GM12878 (cell line): ENCODE measurements around the gene SIRT5. TPM values are rescaled to one million over a fixed set of nuclear protein-coding genes. Genes with fewer than 3 reads are reported as not detected.
A peak's percentile ranks its signal among the peaks of the same experiment; 100 is the strongest.

ENCODE experiments used
- ATAC-seq: fragments of 200-7000 bp; cut with Tn5 transposase; 3 replicates; pipeline ENCODE4 v1.9.1; 2020; ENCODE audit warnings: mild to moderate bottlenecking, moderate library complexity
- BruUV-seq: library from RNA; stranded (reverse); fragments of 400-500 nt; replicated peaks from 2 replicates; lab custom pipeline; 2021; lab: Mats Ljungman, UMichigan
- CTCF ChIA-PET: fragments of 300-600 bp; sonication (Branson Sonifier 250); formaldehyde crosslinking; extraction: SDS; loops from one replicate; lab custom pipeline; 2021; ENCODE audit warnings: inconsistent platforms; lab: Yijun Ruan, JAX
- POLR2A ChIA-PET: fragments of 350-600 bp; formaldehyde crosslinking; extraction: SDS; loops from one replicate; lab custom pipeline; 2021; ENCODE audit warnings: inconsistent platforms; lab: Charles Lee
- RAD21 ChIA-PET: fragments of 300-600 bp; sonication (Branson Sonifier 250); formaldehyde crosslinking; loops from one replicate; lab custom pipeline; 2023; ENCODE audit warnings: antibody characterized with exemption; ENCODE audit not compliant: unreplicated experiment; lab: Charles Lee
- SMC1A ChIA-PET: fragments of 300-600 bp; sonication (Branson Sonifier 250); formaldehyde crosslinking; loops from one replicate; lab custom pipeline; 2023; ENCODE audit not compliant: unreplicated experiment, uncharacterized antibody; lab: Charles Lee
- DNase-seq: peaks from one replicate; pipeline ENCODE4 v3.0.0-alpha.2; 2011; ENCODE audit warnings: low read depth, low spot score
- FAIRE-seq: peaks from 3 replicates; lab custom pipeline; 2011; peaks lifted over from hg19 to GRCh38; lab: Jason Lieb, UNC
- H2AFZ ChIP-seq: 2 replicates; pipeline ENCODE4 v1.6.0; 2011; ENCODE audit warnings: low read depth, low read length, control low read depth; ENCODE audit not compliant: control insufficient read depth
- H3K27ac ChIP-seq: 2 replicates; pipeline ENCODE4 v1.5.1; 2011; ENCODE audit warnings: control low read depth; ENCODE audit not compliant: control insufficient read depth, insufficient read depth
- H3K27me3 ChIP-seq, 2 experiments: replicated peaks in 1 of 2; 2 replicates each; pipeline versions ENCODE4 v1.6.0 to v1.6.1; 2011; ENCODE audit warnings: low read length in 1 of 2; ENCODE audit not compliant: control insufficient read depth in 2 of 2, insufficient read depth in 2 of 2
- H3K36me3 ChIP-seq, 2 experiments: 2 replicates each; pipeline ENCODE4 v1.5.1; 2011; ENCODE audit warnings: low read length in 1 of 2; ENCODE audit not compliant: control insufficient read depth in 2 of 2, insufficient read depth in 2 of 2
- H3K4me1 ChIP-seq: 2 replicates; pipeline ENCODE4 v1.6.1; 2011; ENCODE audit warnings: mild to moderate bottlenecking, low read length, moderate library complexity, mixed read lengths; ENCODE audit not compliant: control insufficient read depth, insufficient read depth
- H3K4me2 ChIP-seq: 2 replicates; pipeline ENCODE4 v1.6.0; 2011; ENCODE audit warnings: control low read depth; ENCODE audit not compliant: control insufficient read depth, insufficient read depth
- H3K4me3 ChIP-seq: fragments of 200-600 bp; sonication (generic); 2 replicates; pipeline ENCODE4 v1.5.1; 2016
- H3K79me2 ChIP-seq: 2 replicates; pipeline ENCODE4 v1.6.0; 2011; ENCODE audit warnings: low read length; ENCODE audit not compliant: control insufficient read depth, insufficient read depth
- H3K9ac ChIP-seq: 2 replicates; pipeline ENCODE4 v1.8.0; 2011; ENCODE audit warnings: low read length, control low read depth, mixed read lengths; ENCODE audit not compliant: control insufficient read depth, insufficient read depth
- H3K9me3 ChIP-seq: replicated peaks from 3 replicates; pipeline ENCODE4 v1.5.1; 2011; ENCODE audit warnings: mild to moderate bottlenecking, low read length; ENCODE audit not compliant: control insufficient read depth, insufficient read depth
- H4K20me1 ChIP-seq: 2 replicates; pipeline ENCODE4 v1.6.0; 2011; ENCODE audit not compliant: control insufficient read depth, insufficient read depth
- EP300 ChIP-seq, 2 experiments: fragments of 150-350 bp in 1 of 2; IDR thresholded peaks; 2 replicates each; pipeline ENCODE4 v1.6.1; 2011 to 2012; ENCODE audit warnings: low read depth in 2 of 2, low read length in 2 of 2, borderline replicate concordance in 1 of 2, improper control_type of control experiment in 1 of 2, inconsistent platforms in 1 of 2; ENCODE audit not compliant: control insufficient read depth in 1 of 2
- ESRRA ChIP-seq: IDR thresholded peaks from 2 replicates; pipeline ENCODE4 v1.6.1; 2012; ENCODE audit warnings: mild to moderate bottlenecking, low read length, improper control_type of control experiment
- EZH2 ChIP-seq: IDR thresholded peaks from 2 replicates; pipeline ENCODE4 v1.6.1; 2012; ENCODE audit warnings: low read depth, mild to moderate bottlenecking, control low read depth, inconsistent platforms, low read length, borderline replicate concordance; ENCODE audit not compliant: control insufficient read depth
- HDAC6 ChIP-seq: fragments of 200-600 bp; sonication (generic); IDR thresholded peaks from one replicate; pipeline ENCODE4 v1.8.0; 2017; ENCODE audit warnings: antibody characterized with exemption; ENCODE audit not compliant: unreplicated experiment
- NFXL1 ChIP-seq: fragments of 450-650 bp; IDR thresholded peaks from 2 replicates; pipeline ENCODE4 v1.6.1; 2017; ENCODE audit warnings: antibody characterized with exemption, mild to moderate bottlenecking, borderline replicate concordance
- WGBS: methylation state at CpG from one replicate; pipeline ENCODE4 v1.1.6; 2016; ENCODE audit warnings: low lambda C conversion rate; ENCODE audit not compliant: insufficient replicate concordance, insufficient coverage; ENCODE audit errors: missing lambda C conversion rate; 5-methylcytosine and 5-hydroxymethylcytosine counted together
- in situ Hi-C: fragments of 300-500 bp; cut with MboI; formaldehyde crosslinking; loops from 9 replicates; pipeline ENCODE4 v1.14.3; 2018; ENCODE audit warnings: mixed read lengths
- intact Hi-C: fragments of 100-400 bp; cut with micrococcal nuclease; formaldehyde crosslinking; loops from one replicate; pipeline ENCODE4 v1.14.2; 2022; ENCODE audit not compliant: unreplicated experiment
- polyA plus RNA-seq, 11 experiments: library from polyadenylated mRNA; depleted of rRNA in 4 of 11; unstranded in 6 of 11; stranded (reverse) in 5 of 11; fragments of >200 nt; fragmentation: Nextera tagmentation in 4 of 11; fragmentation: Illumina TruSeq in 1 of 11; extraction: Ambion mirVana in 4 of 11; extraction: Trizol in 1 of 11; gene quantifications; 1 replicate in 1 of 11; 2 replicates in 10 of 11; pipeline versions ENCODE4 v1.2.1 to v1.2.3, GENCODE V29; 2011 to 2016; ENCODE audit warnings: inconsistent platforms in 2 of 11, missing spikeins in 2 of 11, low read depth in 1 of 11
- total RNA-seq, 4 experiments: library from RNA; depleted of rRNA in 3 of 4; stranded (reverse); fragments of >200 nt in 3 of 4; fragmentation: Illumina TruSeq in 1 of 4; extraction: Trizol in 1 of 4; gene quantifications; 2 replicates each; pipeline versions ENCODE4 v1.2.1 to v1.2.3, GENCODE V29; 2013 to 2021
- TF ChIP-seq, protein P1 (sequence below): IDR thresholded peaks from 2 replicates; pipeline ENCODE4 v1.6.1; 2012; ENCODE audit warnings: low read depth, low read length, improper control_type of control experiment
- TF ChIP-seq, protein P2 (sequence below): fragments of 450-650 bp; conservative IDR thresholded peaks from 2 replicates; pipeline ENCODE4 v1.6.1; 2017; ENCODE audit warnings: mild to moderate bottlenecking, moderate library complexity

The SIRT5 gene
- total and polyA plus RNA-seq, 10 of the 15 experiments (the other 5 are each of a cell fraction or from before 2014, with no cell fraction given): 1.7 to 12.4 (median 10.0) TPM

DNA sequence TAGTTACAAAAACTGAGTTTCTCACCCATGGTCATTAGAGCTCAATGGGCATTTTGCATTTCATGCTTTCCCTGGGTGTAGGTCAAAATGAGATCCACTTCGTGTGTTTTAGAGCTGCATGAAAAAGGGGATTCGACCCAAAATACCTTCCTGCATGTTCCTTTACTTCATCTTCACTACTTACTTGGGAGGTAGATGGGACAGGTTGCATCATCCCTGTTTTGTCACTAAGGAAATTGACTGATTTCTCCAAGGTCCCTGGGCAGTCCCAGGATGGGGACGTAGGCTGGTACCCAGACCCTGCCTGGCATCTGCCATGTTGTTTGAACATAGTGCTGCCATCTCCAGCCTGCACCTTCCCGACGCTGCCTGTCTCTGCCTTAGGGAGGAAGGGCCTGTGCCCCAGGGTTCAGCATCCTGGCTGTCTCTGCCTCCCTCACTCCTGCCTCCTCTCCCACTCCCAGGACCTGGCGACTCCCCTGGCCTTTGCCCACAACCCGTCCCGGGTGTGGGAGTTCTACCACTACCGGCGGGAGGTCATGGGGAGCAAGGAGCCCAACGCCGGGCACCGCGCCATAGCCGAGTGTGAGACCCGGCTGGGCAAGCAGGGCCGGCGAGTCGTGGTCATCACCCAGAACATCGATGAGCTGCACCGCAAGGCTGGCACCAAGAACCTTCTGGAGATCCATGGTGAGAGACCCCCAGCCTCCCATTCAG is 17.0 kb downstream of the SIRT5 start:
- no peak overlapping the region for H3K9ac ChIP-seq
- 96% methylated on average over 21 of the region's 21 CpGs for WGBS
- no peak overlapping the region for H3K4me3 ChIP-seq
- no peak overlapping the region for H3K4me2 ChIP-seq
- ATAC-seq (no peak), FAIRE-seq (no peak), DNase-seq (no peak)
- no peak overlapping the region for H3K27ac ChIP-seq
- intact Hi-C loops: no loop called here
- TSS peak; percentile 74 for BruUV-seq
- H2AFZ ChIP-seq: no peak overlapping the region
- ChIA-PET CTCF (interaction anchor here (1.0 kb wide), 1 partner anchor 16 kb away, joined by 3 read pairs; no protein-coding TSS in a partner anchor), SMC1A (no interaction called here), POLR2A (no interaction called here), RAD21 (no interaction called here)
- no peaks in the 10 kb centered on the region for H3K9me3 ChIP-seq
- no peaks in the 10 kb centered on the region for H3K27me3 ChIP-seq
- peaks cover 0 to 11% of the 10 kb centered on the region in 2 experiments; a peak in 2 of 4 replicates for H3K36me3 ChIP-seq
- H3K79me2 ChIP-seq: no peaks in the 10 kb centered on the region
- H4K20me1 ChIP-seq: no peaks in the 10 kb centered on the region
- in situ Hi-C loops: no loop called here
- TF ChIP-seq, protein P1, sequence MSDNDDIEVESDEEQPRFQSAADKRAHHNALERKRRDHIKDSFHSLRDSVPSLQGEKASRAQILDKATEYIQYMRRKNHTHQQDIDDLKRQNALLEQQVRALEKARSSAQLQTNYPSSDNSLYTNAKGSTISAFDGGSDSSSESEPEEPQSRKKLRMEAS: no peak
- TF ChIP-seq EP300 (IDR thresholded peaks at IDR 0.05; ENCODE audit: borderline replicate concordance in 1 of 2, control insufficient read depth in 1 of 2, low read depth in 2 of 2, low read length in 2 of 2): no peak
- no peak for TF ChIP-seq ESRRA
- TF ChIP-seq HDAC6: no peak
- TF ChIP-seq, protein P2, sequence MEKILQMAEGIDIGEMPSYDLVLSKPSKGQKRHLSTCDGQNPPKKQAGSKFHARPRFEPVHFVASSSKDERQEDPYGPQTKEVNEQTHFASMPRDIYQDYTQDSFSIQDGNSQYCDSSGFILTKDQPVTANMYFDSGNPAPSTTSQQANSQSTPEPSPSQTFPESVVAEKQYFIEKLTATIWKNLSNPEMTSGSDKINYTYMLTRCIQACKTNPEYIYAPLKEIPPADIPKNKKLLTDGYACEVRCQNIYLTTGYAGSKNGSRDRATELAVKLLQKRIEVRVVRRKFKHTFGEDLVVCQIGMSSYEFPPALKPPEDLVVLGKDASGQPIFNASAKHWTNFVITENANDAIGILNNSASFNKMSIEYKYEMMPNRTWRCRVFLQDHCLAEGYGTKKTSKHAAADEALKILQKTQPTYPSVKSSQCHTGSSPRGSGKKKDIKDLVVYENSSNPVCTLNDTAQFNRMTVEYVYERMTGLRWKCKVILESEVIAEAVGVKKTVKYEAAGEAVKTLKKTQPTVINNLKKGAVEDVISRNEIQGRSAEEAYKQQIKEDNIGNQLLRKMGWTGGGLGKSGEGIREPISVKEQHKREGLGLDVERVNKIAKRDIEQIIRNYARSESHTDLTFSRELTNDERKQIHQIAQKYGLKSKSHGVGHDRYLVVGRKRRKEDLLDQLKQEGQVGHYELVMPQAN: no peak
- no peak for TF ChIP-seq EZH2
- TF ChIP-seq NFXL1: no peak
- no peaks in the 10 kb centered on the region for H3K4me1 ChIP-seq
